Common myeloid progenitor, CD34-positive (primary cell): ENCODE results near the gene DHX8.

Experiments
- CTCF ChIA-PET: fragments of 350-600 bp; sonication (Branson Sonifier 250); formaldehyde crosslinking; loops from one replicate; lab custom pipeline; 2021; ENCODE audit warnings: antibody characterized with exemption; lab: Charles Lee
- POLR2A ChIA-PET: fragments of 350-600 bp; sonication (Branson Sonifier 250); formaldehyde crosslinking; loops from one replicate; lab custom pipeline; 2021; ENCODE audit warnings: antibody characterized with exemption; lab: Charles Lee
- DNase-seq, 3 donors: peaks; one replicate each; pipeline versions ENCODE4 v3.0.0 to v3.0.0-alpha.2; 2013
- H3K27ac ChIP-seq, 2 experiments: 1 replicate in 1 of 2; 2 replicates in 1 of 2; pipeline ENCODE4 v1.7.0; 2013; ENCODE audit warnings: inconsistent platforms in 2 of 2, low read length in 2 of 2, mild to moderate bottlenecking in 2 of 2, low read depth in 1 of 2, moderate library complexity in 1 of 2; ENCODE audit not compliant: severe bottlenecking in 2 of 2, insufficient read depth in 1 of 2, poor library complexity in 1 of 2
- H3K27me3 ChIP-seq, 5 experiments: replicated peaks in 2 of 5; 1 replicate in 3 of 5; 2 replicates in 2 of 5; pipeline versions ENCODE4 v1.6.1 to v1.7.0; 2013; ENCODE audit warnings: low read length in 4 of 5, mild to moderate bottlenecking in 2 of 5, moderate library complexity in 2 of 5, inconsistent platforms in 1 of 5; ENCODE audit not compliant: insufficient read depth in 5 of 5, control insufficient read depth in 4 of 5
- H3K36me3 ChIP-seq, 4 experiments: 1 replicate in 2 of 4; 2 replicates in 2 of 4; pipeline versions ENCODE4 v1.6.1 to v1.7.0; 2013; ENCODE audit warnings: low read length in 3 of 4, control low read depth in 1 of 4, mild to moderate bottlenecking in 1 of 4; ENCODE audit not compliant: control insufficient read depth in 4 of 4, insufficient read depth in 4 of 4
- H3K4me1 ChIP-seq, 4 experiments: 1 replicate in 3 of 4; 2 replicates in 1 of 4; pipeline versions ENCODE4 v1.6.1 to v1.7.1; 2013; ENCODE audit warnings: low read length in 3 of 4, mild to moderate bottlenecking in 3 of 4, control low read depth in 1 of 4, inconsistent platforms in 1 of 4, moderate library complexity in 1 of 4; ENCODE audit not compliant: control insufficient read depth in 4 of 4, insufficient read depth in 4 of 4; ENCODE audit errors: control extremely low read depth in 1 of 4
- H3K4me3 ChIP-seq, 7 experiments: 1 replicate in 4 of 7; 2 replicates in 3 of 7; pipeline versions ENCODE4 v1.5.1 to v1.7.0; 2013; ENCODE audit warnings: mild to moderate bottlenecking in 7 of 7, low read length in 6 of 7, moderate library complexity in 6 of 7, inconsistent platforms in 2 of 7, low read depth in 2 of 7, control low read depth in 1 of 7; ENCODE audit not compliant: insufficient read depth in 4 of 7, control insufficient read depth in 1 of 7; ENCODE audit errors: extremely low read depth in 1 of 7
- H3K9me3 ChIP-seq, 5 experiments: 1 replicate in 4 of 5; 2 replicates in 1 of 5; pipeline versions ENCODE4 v1.6.1 to v1.7.1; 2013; ENCODE audit warnings: low read length in 4 of 5, mild to moderate bottlenecking in 2 of 5, inconsistent platforms in 1 of 5, low read depth in 1 of 5, moderate library complexity in 1 of 5; ENCODE audit not compliant: control insufficient read depth in 4 of 5, insufficient read depth in 2 of 5; ENCODE audit errors: control extremely low read depth in 1 of 5
- WGBS: methylation state at CpG from one replicate; pipeline ENCODE4 v1.1.5; 2013; ENCODE audit not compliant: insufficient coverage; 5-methylcytosine and 5-hydroxymethylcytosine counted together

DHX8 gene

GRCh38 chr17:43546319-43547188 lies 62.8 kb downstream of the DHX8 start, which contains the start of gene ETV4:
Gene ETV4 (minus strand): TSS chr17:43546340. CDS start chr17:43545617, 723 bp downstream.
- ChIA-PET POLR2A (no interaction called here), CTCF (interaction anchor here (1.1 to 1.5 kb wide), 2 partner anchors 16 to 17 kb away, joined by 4 to 5 read pairs; no protein-coding TSS in a partner anchor)
- Histone ChIP-seq H3K4me3 (peak within 1 kb of the TSS; percentile 28 to 73 (median 54)), H3K36me3 (no peaks in the 10 kb centered on the region), H3K27ac (no peak within 1 kb of the TSS), H3K9me3 (no peaks in the 10 kb centered on the region), H3K4me1 (peaks cover 2 to 30% (median 27%) of the 10 kb centered on the region in 4 experiments), H3K27me3 (peaks cover 14 to 70% (median 15%) of the 10 kb centered on the region in 5 experiments)
- WGBS = 1% methylated on average over 41 of the region's 46 CpGs
- peak; percentile 86 to 93 (median 93) for DNase-seq

DNA sequence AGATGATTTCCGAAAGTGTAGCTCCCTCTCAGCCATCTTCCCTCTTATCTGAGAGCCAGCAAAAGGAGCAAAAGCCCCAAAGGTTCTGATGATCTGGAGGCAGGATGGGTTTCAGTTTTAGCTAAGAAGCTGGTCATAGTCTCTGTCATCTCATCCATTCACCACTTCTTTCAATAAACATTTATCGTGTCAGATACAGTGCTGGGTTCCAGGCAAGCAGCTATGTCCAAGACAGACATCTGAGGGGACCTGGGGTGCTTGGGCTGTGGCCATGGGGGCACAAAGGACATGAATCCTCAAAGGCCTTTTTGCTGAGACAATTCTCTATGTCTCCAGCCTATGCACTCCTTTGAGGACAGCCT lies 63.4 kb downstream of the DHX8 start:
- ChIA-PET POLR2A (no interaction called here), CTCF (interaction anchor here (1.1 to 1.5 kb wide), 3 partner anchors 16 to 27 kb away, joined by 3 to 5 read pairs (median 4); no protein-coding TSS in a partner anchor)
- Histone ChIP-seq H3K4me3 (no peak overlapping the region), H3K9me3 (no peaks in the 10 kb centered on the region), H3K27ac (no peak overlapping the region), H3K27me3 (peaks cover 14 to 64% (median 17%) of the 10 kb centered on the region in 5 experiments), H3K36me3 (no peaks in the 10 kb centered on the region), H3K4me1 (peaks cover 2 to 30% (median 27%) of the 10 kb centered on the region in 4 experiments)
- DNase-seq = no peak
- WGBS = 63% methylated on average over 2 of the region's 2 CpGs

DNA sequence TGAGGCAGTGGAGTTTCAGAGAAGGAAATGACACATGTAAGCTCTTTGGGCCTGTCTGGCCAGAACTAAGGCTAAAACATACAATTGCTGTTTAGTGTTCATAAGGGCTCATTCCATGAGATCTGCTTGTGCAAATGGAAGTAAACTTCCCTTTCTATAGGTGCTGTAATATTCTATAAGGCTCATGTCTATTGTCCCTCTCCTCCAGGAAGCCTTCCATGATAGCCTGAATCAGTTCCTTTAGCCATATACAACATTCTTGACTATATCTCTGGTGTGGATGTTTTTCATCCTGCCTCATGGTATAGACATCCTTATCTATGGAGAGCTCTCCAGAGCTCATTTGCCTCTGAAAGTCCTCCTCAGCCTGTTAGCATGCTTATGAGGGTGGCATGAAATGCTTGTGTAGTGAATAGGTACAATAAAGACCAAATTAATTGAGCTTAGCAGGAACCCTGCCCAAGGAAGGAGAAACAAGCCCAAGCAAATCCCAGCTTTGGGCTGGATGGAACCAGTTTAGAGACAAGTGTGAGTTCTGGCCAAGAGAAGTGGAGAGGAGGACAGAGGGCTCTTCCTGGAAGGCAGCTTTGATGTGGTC lies 64.0 kb downstream of the DHX8 start:
- CTCF ChIA-PET = interaction anchor here (1.1 to 1.5 kb wide), 3 partner anchors 15 to 28 kb away, joined by 3 to 5 read pairs (median 4); no protein-coding TSS in a partner anchor
- Histone ChIP-seq H3K9me3 (no peaks in the 10 kb centered on the region), H3K27ac (no peak overlapping the region), H3K4me3 (no peak overlapping the region), H3K36me3 (no peaks in the 10 kb centered on the region), H3K27me3 (peaks cover 9 to 59% (median 21%) of the 10 kb centered on the region in 5 experiments), H3K4me1 (peaks cover 2 to 30% (median 27%) of the 10 kb centered on the region in 4 experiments)
- DNase-seq = no peak
- POLR2A ChIA-PET = no interaction called here

- Histone ChIP-seq H3K9me3 (no peaks in the 10 kb centered on the region), H3K36me3 (no peaks in the 10 kb centered on the region), H3K27me3 (peaks cover 7 to 55% (median 17%) of the 10 kb centered on the region in 5 experiments), H3K4me3 (no peak overlapping the region), H3K27ac (no peak overlapping the region), H3K4me1 (peaks cover 2 to 30% (median 25%) of the 10 kb centered on the region in 4 experiments)
- POLR2A ChIA-PET = interaction anchor here (0.6 kb wide), 1 partner anchor 450 kb away, joined by 4 read pairs; no protein-coding TSS in a partner anchor
- DNase-seq = no peak
- no CpG with 5 or more reads among the region's 3 CpGs for WGBS
- CTCF ChIA-PET = no interaction called here
Measured at GRCh38 chr17:43548689-43549379, 65.1 kb downstream of the DHX8 start.

DNA sequence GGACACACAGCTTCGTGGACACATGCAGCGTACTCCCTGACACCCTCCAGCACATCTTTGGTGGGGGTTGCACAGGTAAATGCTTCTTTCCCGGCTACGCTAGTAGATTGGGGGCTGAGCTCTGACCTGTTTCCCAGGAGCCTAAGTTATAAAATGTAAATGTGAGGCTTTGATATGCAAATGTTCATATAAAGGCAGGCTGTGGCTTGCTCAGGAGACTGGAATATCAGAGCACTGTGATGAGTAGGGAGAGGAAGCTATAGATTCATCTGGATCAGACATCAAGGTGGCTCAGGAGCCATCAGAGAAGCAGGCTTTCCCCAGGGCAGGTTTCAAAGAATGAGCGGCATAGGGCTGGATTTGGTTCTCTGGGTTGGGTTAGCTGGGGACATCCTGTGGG lies 65.7 kb downstream of the DHX8 start:
- no peaks in the 10 kb centered on the region for H3K9me3 ChIP-seq
- no peak for DNase-seq
- H3K4me3 ChIP-seq = no peak overlapping the region
- no peaks in the 10 kb centered on the region for H3K36me3 ChIP-seq
- H3K27me3 ChIP-seq = peaks cover 6 to 53% (median 17%) of the 10 kb centered on the region in 5 experiments
- no peak overlapping the region for H3K27ac ChIP-seq
- WGBS = 97% methylated on average over 3 of the region's 5 CpGs
- ChIA-PET POLR2A (interaction anchor here (0.6 kb wide), 1 partner anchor 127 kb away, joined by 3 read pairs; no protein-coding TSS in a partner anchor), CTCF (interaction anchor here (0.9 kb wide), 2 partner anchors 20 to 211 kb away, joined by 3 read pairs; no protein-coding TSS in a partner anchor)
- H3K4me1 ChIP-seq = peaks cover 2 to 24% (median 22%) of the 10 kb centered on the region in 4 experiments

DNA sequence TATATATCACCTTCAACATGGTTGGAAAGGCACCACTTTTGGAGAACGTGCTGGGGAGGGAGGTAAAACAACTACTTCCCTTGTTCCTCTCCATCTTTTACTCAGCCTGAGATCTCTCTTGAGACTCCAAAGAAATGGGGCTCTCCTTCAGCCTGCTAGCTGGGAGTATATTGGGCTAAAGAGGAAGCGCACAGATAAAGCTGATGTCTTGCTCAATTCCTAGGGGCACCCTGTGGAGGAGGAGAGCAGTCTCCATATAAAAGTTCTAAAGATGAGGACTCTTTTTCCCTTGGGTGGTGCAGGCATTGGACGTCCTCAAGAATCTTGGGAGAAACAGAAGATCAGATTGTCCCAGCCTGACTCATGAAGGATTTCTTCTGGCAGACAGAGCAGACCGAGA lies 67.0 kb downstream of the DHX8 start:
- DNase-seq = no peak
- no peaks in the 10 kb centered on the region for H3K9me3 ChIP-seq
- POLR2A ChIA-PET = no interaction called here
- H3K27ac ChIP-seq = no peak overlapping the region
- H3K36me3 ChIP-seq = no peaks in the 10 kb centered on the region
- no peak overlapping the region for H3K4me3 ChIP-seq
- CTCF ChIA-PET = interaction anchor here (0.6 kb wide), 1 partner anchor 416 kb away, joined by 3 read pairs; no protein-coding TSS in a partner anchor
- WGBS = 90% methylated on average over 4 of the region's 4 CpGs
- H3K27me3 ChIP-seq = peaks cover 6 to 47% (median 17%) of the 10 kb centered on the region in 5 experiments
- H3K4me1 ChIP-seq = peaks cover 2 to 22% (median 12%) of the 10 kb centered on the region in 4 experiments
